ENCODE measurements around the gene GDPD5. TPM values are rescaled to one million over a fixed set of nuclear protein-coding genes. Genes with fewer than 3 reads are reported as not detected.

GDPD5 gene
- polyA plus RNA-seq, 1 donor = 24.7 TPM

- DNase-seq (ENCODE audit: low read depth) = no peak
Measured at GRCh38 chr11:75516140-75516539, 9.6 kb downstream of the GDPD5 start.

DNA sequence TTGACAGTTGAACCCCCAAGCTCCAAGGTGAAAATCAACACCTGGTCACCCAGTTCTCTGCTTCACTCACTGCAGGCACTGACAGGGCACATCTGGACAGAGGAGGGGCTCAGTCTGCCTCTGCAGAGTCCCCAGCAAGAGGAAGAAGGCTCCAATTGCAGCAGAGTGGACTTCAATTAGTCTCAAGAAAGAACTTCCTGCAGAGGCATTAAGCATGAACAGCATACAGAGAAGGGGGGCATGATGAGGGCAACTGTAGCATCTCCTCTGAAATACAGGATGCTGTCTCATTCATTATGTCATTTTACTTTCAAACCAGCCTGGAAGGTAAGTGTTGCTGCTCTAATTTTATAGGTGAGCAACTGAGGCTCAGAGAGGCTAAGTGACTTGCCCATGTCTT lies 11.1 kb downstream of the GDPD5 start:
- DNase-seq (ENCODE audit: low read depth) = no peak

DNA sequence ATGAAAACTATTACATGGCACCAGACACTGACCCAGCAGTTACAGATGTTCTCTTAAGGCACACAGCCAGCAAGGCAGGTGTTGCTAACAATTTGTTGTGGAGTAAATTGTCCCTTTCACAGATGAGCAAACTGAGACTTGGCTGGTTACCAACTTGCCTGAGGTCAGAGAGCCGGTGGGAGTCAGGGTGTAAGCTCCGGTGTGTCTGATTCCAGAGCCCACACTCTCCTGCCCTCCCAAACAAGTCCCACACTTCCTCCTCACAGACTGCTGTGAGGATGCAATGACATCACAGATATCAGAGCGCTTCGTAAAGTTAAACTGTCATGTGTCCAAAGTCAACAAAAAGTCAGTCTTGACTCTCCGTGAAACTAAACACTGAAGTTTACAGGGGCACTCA lies 12.5 kb downstream of the GDPD5 start:
- DNase-seq (ENCODE audit: low read depth) = no peak

DNA sequence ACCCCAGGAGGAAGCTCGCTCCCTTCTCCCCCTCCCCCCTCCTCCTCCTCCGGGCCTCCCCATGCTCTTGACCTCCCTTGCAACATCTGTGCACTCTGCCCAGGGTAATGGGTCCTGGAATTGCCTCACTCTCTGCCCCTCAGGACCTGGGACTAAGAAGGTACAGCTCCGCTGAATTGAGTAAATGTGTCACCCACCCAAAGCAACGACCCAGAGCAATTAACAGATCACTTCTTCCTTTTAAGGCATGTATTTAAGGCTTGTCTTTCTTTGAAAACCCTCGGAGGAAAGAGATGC lies 15.1 kb downstream of the GDPD5 start:
- DNase-seq (ENCODE audit: low read depth) = no peak

GRCh38 chr11:75510004-75510722 lies 15.6 kb downstream of the GDPD5 start:
- DNase-seq (ENCODE audit: low read depth) = no peak

DNA sequence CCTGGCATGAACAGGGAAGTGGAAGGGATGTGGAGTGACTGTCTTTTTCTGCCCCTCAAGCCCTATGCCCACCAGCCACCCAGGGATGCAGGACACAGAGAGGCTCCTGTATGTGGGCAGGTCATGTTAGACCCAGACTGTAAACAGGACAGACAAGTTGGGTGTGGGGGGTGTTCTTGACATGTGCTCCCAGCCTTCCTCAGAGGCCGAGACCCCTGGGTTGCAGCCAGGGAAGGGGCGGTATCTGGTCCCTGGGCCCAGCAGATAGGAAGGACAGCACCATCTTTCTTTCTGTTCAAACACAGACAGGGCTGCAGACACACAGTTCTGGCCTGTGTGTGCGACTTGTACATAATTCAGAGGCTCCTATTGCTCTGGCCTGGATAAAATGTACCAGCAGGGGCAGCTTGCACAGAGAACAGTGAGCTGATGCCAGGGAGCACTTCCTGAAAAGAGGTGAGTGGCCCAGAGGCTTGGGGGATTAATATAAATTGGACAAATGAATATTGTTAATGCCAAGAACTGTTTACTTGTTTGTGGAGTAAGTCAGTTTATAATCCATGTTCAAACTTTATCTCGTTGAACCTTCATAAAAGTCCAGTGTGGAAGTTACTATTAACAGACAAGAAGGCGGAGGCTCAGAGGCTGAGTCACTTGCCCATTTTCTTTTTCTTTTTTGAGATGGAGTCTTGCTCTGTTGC lies 16.6 kb downstream of the GDPD5 start:
- DNase-seq (ENCODE audit: low read depth) = no peak

DNA sequence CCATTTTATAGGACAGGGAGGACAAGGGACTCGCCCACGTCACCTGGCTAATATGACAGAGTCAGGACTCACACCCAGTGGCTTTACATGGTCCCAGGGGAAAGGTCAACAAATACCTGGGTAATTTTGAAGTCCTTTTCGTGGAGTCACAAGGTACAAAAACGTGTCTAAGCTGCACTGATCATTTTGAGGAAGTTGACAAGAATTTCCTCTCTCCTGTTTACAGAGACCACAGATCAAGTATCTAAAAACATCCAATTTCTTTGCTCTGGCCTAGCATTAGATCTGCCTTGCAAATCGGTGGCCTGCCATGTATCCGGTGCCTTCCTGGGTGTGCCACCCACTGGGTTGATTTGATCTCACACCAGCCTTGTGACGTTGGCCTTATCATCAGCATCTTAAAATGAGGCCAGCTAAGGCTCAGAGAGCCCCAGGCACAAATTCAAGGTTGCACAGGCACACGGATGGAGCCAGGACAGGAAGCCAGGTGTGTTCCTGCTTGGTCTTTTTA lies 17.6 kb downstream of the GDPD5 start:
- no peak for DNase-seq (ENCODE audit: low read depth)

DNA sequence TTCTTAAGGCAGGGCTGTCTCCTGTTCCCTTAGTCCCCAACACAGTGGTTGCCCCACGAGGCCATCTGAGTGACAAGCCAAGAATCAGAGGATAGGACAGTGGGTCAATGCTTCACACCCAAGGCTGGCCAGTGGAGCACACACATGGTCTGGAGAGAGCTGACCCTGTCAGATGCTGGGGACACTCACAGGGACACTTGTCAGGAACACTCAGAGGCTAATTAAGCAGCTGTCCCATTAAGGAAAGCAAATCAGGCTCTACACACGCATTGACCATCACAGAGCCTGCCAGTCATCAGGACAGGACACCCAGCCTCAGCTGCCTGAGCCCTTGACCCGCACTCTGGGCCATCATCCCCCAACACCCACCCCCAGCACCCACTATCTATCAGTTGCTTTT lies 18.2 kb downstream of the GDPD5 start:
- DNase-seq (ENCODE audit: low read depth) = no peak

- no peak for DNase-seq (ENCODE audit: low read depth)
Measured at GRCh38 chr11:75506827-75507226, 18.9 kb downstream of the GDPD5 start.

GRCh38 chr11:75505916-75506692 lies 19.6 kb downstream of the GDPD5 start:
- DNase-seq (ENCODE audit: low read depth) = no peak

DNA sequence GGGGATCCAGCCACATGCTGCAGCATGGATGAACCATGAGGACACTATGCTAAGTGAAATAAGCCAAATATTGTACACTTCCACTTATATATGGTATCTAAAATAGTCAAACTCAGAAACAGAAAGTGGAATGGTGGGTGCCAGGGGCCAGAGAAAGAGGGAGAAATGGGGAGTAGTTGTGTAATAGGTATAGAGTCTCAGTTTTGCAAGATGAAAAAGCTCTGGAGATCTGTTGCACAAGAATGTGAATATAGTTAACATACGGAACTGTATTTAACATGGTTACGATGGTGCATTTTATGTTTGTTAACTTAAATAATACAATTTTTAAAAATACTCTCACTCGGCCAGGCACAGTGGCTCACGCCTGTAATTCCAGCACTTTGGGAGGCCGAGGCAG lies 21.2 kb downstream of the GDPD5 start:
- no peak for DNase-seq (ENCODE audit: low read depth)

DNA sequence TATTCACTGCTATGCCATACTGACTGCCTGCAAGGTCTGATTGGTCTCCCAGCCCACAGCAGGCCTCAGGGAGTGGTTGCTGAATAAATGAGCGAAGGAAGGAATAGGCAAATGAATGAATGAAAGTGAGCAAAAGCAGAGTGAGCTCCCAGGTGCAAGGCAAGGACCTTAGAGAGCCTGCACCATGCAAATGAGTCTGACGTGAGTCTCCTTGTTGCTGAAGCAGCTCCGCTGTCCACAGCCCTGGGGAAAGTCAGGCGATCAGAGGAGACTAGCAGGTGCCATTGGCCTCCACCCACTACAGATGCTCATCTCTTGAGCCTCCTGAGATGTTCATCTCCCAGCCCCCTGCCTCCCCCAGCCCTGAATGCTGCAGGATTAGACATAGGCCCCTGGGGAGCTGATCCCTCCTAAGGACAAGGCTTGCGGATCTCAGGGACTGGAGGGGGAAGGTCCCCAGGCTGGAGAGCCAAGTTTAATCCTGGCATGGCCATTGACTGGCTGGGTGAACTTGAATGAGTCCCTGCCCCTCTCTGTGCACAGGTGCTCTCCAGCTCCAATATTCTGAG lies 22.1 kb downstream of the GDPD5 start:
- DNase-seq (ENCODE audit: low read depth) = no peak

DNA sequence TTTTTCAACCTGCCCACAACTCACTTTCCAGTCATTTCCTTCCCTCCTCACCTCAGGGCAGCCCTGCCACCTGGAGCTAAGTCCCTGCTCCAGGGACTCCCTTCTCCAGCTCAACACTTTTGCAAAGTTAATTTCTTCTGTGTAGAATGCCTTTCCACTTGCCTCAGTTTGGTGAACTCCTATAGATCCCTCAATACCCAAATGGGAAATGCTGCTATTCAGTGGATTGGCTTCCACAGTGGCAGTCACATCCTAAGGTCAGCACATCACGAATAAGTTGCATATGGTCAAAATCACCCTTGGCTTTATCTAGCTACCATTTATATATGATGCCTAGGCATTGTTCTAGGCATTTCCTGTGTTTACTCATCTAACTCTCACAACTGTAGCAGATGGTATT lies 23.6 kb downstream of the GDPD5 start:
- DNase-seq (ENCODE audit: low read depth) = no peak

DNA sequence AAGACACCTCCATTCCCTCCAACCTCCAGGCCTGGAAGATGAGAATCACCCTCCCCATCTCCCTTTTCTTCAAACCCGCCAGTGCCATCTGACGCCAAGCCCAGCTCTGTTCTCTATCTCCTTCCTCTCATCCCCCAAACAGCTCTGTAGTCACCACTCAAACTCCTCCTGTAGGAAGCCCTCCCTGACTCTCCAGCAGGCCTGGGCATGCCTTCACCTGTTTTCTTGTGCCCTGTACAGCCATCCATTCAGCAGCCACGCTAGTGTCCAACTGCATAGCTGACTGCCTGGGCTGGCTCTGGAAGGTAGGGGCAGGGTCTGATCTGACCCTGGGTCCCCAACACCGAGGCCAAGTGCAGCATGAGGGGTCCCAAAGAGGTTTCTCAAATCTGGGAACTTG lies 25.0 kb downstream of the GDPD5 start:
- no peak for DNase-seq (ENCODE audit: low read depth)

DNA sequence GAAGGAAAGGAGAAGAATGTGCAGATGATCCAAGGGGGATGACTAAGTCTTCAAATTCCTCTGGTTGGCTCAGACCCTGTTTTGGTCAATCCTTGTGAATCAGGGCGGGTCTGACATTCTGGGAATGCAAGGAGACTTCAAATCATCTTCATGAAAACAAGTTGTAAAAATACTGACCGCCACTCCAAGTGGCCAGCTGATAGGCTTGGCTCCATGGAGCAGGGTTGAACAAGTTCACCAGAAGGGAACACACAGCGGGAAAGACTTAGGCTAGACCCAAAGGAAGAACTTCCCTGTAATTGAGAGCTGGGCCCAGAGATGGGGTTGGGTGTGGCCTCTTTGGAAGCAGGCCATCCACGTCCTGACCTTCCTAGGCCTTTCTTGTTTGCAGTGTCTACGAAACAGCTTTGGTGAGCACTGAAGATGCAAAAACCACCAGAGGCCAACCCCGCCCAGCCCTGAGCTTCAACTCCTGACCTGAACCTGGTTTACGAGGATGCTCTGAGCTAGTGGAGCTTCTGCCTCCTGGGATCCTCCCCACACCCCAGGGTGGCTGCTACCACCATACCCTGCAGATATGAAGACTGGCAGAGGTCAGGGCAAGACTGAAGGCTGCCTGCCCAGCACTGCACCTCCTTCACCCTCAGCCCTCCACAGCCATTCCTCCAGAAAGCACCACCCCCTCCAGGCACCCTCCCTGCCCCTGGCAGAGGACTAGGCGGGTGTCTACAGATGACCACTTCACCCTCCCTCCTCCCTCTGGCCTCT lies 26.1 kb downstream of the GDPD5 start:
- DNase-seq (ENCODE audit: low read depth) = no peak

- DNase-seq (ENCODE audit: low read depth) = no peak
Measured at GRCh38 chr11:75498556-75499255, 27.0 kb downstream of the GDPD5 start.

DNA sequence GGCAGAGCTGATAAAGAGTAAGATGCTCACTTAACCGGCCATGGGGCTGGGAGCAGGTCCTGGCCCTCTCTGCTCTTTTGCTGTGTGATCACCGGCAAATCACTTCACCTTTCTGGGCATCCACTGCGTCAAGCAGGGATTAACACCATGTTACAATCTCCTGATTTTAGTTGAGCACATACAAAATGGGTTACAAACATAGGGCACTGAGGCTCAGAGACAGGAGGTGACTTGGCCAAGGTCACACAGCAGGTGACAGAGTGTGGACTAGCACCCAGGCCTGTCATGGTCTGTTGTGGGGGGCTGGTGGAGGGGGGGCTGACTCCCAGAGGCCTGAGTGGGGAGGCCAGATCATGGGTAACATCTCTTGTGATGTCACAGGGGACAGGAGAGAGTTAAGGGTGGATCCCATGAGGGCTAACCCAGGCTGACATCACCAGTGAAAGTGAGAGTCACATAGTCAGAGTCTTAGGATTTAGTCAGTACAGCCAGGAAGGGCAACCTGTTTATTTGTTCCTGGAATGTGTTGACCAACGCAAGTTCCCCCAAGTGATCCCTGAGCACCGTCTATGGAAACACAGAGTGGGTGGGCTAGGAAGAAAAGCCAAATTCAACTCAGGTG lies 27.8 kb downstream of the GDPD5 start:
- no peak for DNase-seq (ENCODE audit: low read depth)

DNA sequence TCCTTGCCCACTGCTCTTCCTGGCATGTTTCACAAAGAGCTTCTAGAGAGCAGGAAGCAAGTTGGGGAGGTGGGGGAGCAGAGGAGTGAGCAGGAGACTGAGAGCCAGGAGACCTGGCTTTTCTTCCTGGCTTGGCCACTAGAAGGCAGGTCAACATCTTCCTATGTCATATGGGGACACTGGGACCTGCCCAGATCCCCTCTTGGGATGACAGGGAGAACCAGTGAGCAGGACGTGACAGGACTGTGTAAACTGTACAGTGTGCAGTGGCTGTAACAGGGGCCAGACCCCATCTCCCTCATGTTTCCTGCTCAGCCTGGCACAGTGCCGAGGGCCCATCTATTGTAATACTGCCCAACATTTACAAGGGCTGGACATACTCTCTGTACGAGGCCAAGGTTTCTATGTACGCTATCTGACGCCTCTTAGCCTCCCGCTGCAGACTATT lies 29.4 kb downstream of the GDPD5 start:
- no peak for DNase-seq (ENCODE audit: low read depth)

DNA sequence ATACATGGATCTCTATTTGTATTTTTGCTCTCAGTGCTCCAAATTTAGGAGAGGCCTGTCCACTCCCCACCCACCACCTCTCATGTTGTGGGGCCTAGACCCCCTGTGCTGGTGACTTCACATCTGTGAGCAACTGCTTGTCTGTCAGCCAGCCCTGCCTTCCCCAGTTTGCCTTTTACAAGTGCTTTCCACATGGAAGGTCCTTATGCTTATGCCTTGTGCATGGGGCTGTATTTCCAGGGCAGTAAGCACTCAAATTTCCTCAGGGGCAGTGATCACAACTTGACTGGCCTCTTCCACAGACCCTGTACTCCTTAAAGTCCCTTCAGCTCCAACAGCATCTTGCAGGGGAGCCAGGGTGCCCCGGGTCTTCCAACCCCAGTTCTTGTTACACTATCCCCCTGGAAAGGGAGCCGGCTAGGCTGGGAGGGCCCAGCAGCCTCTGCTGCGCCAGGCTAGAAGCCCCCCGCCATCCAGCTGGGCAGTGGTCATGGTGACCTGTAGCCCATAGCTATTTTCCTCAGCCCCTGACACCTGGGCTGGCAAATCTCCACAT lies 29.9 kb downstream of the GDPD5 start:
- no peak for DNase-seq (ENCODE audit: low read depth)

- no peak for DNase-seq (ENCODE audit: low read depth)
Measured at GRCh38 chr11:75493626-75494025, 32.1 kb downstream of the GDPD5 start.
